WI38 (cell line): ENCODE results near the gene TNFRSF25.

ENCODE experiments used
- H3K4me3 ChIP-seq: 2 replicates; pipeline ENCODE4 v1.5.1; 2011; ENCODE audit warnings: low read depth, mild to moderate bottlenecking, control low read depth, low read length
- CTCF ChIP-seq: IDR thresholded peaks from 2 replicates; pipeline ENCODE4 v1.5.1; 2012; ENCODE audit warnings: low read depth, mild to moderate bottlenecking, control low read depth, low read length

The TNFRSF25 gene

GRCh38 chr1:6472391-6472790, 6.4 kb upstream of the TNFRSF25 start:
- H3K4me3 ChIP-seq, result no peak overlapping the region
- no peak for TF ChIP-seq CTCF

- TF ChIP-seq CTCF, result no peak
- H3K4me3 ChIP-seq, result no peak overlapping the region
These were observed 6.0 kb upstream of the TNFRSF25 start for GRCh38 chr1:6471970-6472368.

GRCh38 chr1:6471086-6471969, 5.4 kb upstream of the TNFRSF25 start:
- no peak for TF ChIP-seq CTCF

GRCh38 chr1:6470132-6471085, 4.4 kb upstream of the TNFRSF25 start:
- no peak for TF ChIP-seq CTCF
- no peak overlapping the region for H3K4me3 ChIP-seq

More at GRCh38 chr1:6471086-6471969, 5.4 kb upstream of the TNFRSF25 start:
- H3K4me3 ChIP-seq, result no peak overlapping the region

- no peak overlapping the region for H3K4me3 ChIP-seq
- TF ChIP-seq CTCF, result no peak
These were observed 2.9 kb upstream of the TNFRSF25 start for GRCh38 chr1:6468729-6469461.

- H3K4me3 ChIP-seq, result no peak overlapping the region
These were observed 2.0 kb upstream of the TNFRSF25 start for GRCh38 chr1:6467744-6468688.

More at GRCh38 chr1:6467744-6468688, 2.0 kb upstream of the TNFRSF25 start:
- TF ChIP-seq CTCF, result no peak
